HG03469 (cell line): ENCODE results near the gene TC2N.
"Not testable (repeated sequence)": the region's sequence is repeated elsewhere in the genome, so short reads cannot be mapped to it uniquely, and the experiment has no call there.

Source experiments
- ATAC-seq: cut with Tn5 transposase; IDR thresholded peaks from one replicate; pipeline ENCODE4 v1.9.1; 2021; ENCODE audit warnings: mild to moderate bottlenecking, moderate library complexity, moderate number of reproducible peaks; ENCODE audit not compliant: unreplicated experiment

TC2N gene

DNA sequence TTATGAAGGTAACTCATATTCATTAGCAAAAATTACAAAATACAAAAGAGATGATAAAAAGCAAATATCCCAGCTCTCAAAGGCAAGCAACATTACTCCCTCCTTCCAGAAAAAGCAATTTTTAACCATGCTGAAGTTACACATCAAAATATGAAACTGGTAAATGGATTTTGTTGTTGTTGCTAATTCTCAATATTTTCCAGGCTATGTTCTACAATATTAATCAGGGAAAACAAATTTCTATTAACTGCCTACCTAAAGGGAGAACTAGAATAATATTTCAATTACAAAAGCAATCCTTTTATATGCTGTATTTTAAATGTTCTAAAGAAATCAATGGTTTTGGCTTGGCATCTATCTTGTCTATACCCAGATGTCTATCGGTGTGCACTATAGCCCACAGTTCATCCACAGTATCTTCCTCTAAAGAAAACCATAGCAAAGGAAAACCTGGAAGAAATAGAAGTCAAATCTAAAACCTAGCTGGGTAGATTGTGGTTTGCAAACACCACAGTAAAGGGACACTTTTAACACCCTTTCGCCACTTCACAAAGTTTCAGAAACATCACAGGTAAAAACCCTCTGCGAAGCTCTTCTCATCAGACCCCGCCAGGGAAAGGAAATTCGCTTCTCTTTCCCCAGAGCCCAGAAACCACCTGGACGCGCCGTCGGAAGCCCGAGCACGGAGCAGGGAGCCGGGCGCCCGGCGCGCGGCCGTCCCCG lies 32.0 kb downstream of the TC2N start:
- ATAC-seq, result no peak

GRCh38 chr14:91834571-91834970 lies 32.8 kb downstream of the TC2N start:
- no peak for ATAC-seq

- no peak for ATAC-seq
Measured at GRCh38 chr14:91831337-91831736, 36.0 kb downstream of the TC2N start.

- no peak for ATAC-seq
Measured at GRCh38 chr14:91830777-91831176, 36.6 kb downstream of the TC2N start.

- ATAC-seq, result no peak
Measured at GRCh38 chr14:91829511-91829910, 37.8 kb downstream of the TC2N start.

GRCh38 chr14:91827746-91828145 lies 39.6 kb downstream of the TC2N start:
- no peak for ATAC-seq

GRCh38 chr14:91817566-91818325 lies 49.6 kb downstream of the TC2N start:
- no peak for ATAC-seq

DNA sequence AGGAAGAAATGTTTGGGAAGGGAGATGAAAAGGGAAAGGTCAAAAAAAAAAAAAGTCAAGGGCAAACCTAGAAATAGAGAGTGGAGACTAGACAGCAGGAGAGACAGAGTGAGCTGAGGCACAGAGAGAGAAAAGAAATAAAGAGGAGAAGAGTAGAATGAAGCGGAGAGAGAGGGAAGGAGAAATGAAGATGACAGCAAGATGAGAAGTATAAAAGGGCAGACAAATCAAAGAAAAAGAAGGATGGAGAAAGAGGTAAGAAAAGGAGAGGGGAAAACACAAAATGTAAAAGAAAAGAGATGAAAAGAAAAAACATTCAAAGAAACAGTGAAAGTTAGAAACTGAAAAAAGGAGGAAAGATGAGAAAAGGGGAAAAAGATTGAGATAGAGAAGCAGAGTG lies 53.0 kb downstream of the TC2N start:
- ATAC-seq, result no peak

GRCh38 chr14:91810699-91811098 lies 56.6 kb downstream of the TC2N start:
- ATAC-seq, result no peak

DNA sequence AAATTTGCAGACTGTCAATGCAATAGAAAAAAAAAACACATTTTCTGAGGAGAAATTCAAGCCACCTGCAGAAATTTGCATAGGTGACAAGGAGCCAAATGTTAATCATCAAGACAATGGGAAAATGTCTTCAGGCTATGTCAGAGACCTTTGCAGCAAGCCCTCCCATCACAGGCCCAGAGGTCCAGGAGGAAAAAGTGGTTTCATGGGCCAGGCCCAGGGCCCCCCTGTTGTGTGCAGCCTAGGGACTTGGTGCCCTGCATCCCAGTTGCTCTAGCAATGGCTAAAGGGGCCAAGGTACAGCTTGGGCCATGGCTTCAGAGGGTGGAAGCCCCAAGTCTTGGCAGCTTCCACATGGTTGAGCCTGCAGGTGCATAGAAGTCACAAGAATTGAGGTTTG lies 60.6 kb downstream of the TC2N start:
- no peak for ATAC-seq

DNA sequence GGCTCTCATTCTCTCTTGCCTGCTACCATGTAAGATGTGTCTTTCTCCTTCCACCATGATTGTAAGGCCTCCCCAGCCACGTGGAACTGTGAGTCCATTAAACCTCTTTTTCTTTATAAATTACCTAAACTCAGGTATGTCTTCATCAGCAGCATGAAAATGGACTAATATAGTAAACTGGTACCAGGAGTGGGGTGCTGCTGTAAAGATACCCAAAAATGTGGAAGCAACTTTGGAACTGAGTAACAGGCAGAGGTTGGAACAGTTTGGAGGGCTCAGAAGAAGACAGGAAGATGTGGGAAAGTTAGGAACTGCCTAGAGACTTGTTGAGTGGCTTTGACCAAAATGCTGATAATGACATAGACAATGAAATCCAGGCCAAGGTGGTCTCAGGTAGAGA lies 61.2 kb downstream of the TC2N start:
- not testable (repeated sequence) for ATAC-seq

DNA sequence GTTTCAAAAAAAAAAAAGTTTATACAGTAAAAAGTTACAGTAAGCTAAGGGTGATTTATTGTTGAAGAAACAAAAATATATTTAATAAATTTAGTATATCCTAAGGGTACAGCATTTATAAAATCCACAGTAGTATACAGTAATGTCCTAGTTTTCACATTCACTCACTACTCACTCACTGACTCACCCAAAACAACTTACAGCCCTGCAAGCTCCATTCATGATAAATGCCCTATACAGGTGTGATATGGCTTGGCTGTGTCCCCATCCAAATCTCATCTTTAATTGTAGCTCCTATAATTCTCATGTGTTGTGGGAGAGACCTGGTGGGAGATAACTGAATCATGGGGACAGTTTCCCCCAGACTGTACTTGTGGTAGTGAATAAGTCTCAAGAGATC lies 61.7 kb downstream of the TC2N start:
- no peak for ATAC-seq

- ATAC-seq, result no peak
Measured at GRCh38 chr14:91801358-91801757, 66.0 kb downstream of the TC2N start.

DNA sequence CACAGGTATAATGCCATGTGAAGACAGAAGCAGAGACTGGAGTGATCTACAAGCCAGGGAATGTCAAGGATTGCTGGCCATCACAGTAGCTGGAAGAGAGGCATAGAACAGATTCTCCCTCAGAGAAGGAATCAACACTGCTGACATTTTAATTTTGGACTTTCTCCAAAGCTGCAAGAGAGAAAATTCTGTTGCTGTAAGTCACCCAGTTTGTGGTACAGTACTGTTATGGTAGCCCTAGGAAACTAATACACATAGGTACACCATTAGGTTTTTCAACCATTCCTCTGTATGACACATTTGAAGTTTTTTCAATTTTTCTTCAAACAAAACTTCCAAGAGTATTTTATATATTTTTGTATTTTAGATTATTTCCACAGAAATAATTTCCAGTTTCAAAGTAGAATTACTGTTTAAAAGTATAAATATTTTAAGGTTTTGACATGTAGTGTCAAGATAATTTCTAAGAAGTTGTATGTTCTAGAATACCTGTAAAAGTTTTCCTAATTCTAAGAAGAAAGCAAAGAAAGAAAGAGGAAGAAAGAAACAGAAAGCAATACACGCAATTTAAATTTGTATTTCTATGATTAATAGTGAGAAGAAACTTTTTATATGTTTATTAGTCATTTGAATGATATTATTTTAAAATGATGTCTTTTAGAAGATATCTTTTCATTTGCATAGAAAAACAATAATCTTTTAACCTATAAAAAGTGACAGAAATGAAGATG lies 70.6 kb downstream of the TC2N start:
- no peak for ATAC-seq

DNA sequence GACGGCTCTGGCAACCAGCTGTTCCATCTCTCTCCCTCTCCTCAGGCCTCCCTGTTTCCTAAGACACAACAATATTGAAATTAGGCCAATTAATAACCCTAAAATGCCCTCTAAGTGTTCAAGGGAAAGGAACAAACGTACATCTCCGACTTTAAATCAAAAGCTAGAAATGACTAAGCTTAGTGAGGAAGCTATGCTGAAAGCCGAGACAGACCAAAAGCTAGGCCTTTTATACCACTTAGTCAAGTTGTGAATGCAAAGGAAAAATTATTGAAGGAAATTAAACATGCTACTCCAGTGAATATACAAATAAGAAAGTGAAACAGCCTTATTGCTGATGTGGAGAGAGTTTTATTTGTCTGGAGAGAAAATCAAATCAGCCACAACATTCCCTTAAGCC lies 73.6 kb downstream of the TC2N start:
- ATAC-seq, result no peak

- ATAC-seq, result no peak
Measured at GRCh38 chr14:91786188-91786587, 81.1 kb downstream of the TC2N start.

DNA sequence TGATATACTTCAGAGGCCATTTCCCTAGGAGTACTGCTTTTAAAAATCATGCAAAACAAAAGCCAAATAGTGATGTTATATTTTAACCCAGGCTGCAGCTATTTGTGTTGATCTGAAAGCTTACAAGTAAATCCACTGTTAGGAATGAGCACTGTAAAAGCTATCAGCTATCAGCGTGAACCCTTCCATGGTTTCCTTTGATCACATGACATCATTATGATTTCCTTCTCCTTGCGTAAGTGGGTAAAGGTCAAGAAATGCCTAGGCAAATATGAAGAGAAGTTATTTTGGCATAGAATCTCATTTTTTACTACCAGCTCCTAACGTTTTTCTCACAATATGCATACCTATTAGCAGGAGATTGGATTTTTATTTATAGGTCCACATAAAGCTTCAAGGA lies 86.9 kb downstream of the TC2N start:
- ATAC-seq, result no peak

DNA sequence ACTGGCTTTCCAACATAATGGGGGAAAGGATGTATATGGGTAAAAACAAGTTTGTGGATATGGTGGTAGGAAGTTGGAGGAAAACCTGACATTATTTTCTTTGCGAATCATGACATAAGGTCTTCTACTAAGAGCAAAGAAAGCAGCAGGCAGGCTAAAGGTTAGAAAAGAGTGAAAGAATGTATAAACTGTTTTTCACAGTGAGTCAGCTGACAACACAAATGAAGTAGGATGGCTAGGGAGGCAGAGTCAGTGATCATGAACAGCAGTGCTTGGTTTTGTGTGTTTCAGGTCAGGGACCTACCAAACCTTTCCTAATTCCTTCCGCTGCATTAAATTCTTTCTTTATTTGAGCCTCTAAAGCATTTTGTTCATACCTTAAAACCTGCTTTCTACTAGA lies 89.1 kb downstream of the TC2N start:
- ATAC-seq, result no peak

- no peak for ATAC-seq
Measured at GRCh38 chr14:91774140-91775096, 92.9 kb downstream of the TC2N start.

GRCh38 chr14:91770185-91770584 lies 97.2 kb downstream of the TC2N start:
- ATAC-seq, result no peak
